Gastroesophageal sphincter (tissue), 4 donors: Measurements from ENCODE around the gene GOLIM4. TPM values are rescaled to one million over a fixed set of nuclear protein-coding genes. Genes with fewer than 3 reads are reported as not detected.
"Not testable (repeated sequence)": the region's sequence is repeated elsewhere in the genome, so short reads cannot be mapped to it uniquely, and the experiment has no call there.

Source experiments
- ATAC-seq: fragments of 150-250 bp; one replicate; pipeline ENCODE4 v1.9.1; 2016; ENCODE audit warnings: mild to moderate bottlenecking, moderate library complexity
- H3K27ac ChIP-seq, 4 donors: fragments of 200-600 bp; sonication (generic) in 3 of 4; 1 replicate in 3 of 4; 2 replicates in 1 of 4; pipeline ENCODE4 v1.5.1; 2016 to 2019
- H3K27me3 ChIP-seq: fragments of 200-600 bp; sonication (generic); one replicate; pipeline ENCODE4 v1.5.1; 2019
- H3K36me3 ChIP-seq, 2 donors: fragments of 200-600 bp; sonication (generic); one replicate each; pipeline ENCODE4 v1.5.1; 2019; ENCODE audit warnings: control low read depth in 1 of 2
- H3K4me1 ChIP-seq, 3 donors: fragments of 200-600 bp; sonication (generic); 1 replicate in 2 of 3; 2 replicates in 1 of 3; pipeline ENCODE4 v1.5.1; 2016 to 2019; ENCODE audit warnings: control low read depth in 2 of 3
- H3K4me3 ChIP-seq, 2 donors: fragments of 200-600 bp; sonication (generic); one replicate each; pipeline ENCODE4 v1.5.1; 2019; ENCODE audit warnings: mild to moderate bottlenecking in 1 of 2, moderate library complexity in 1 of 2
- H3K9me3 ChIP-seq, 3 donors: fragments of 200-600 bp; sonication (generic); one replicate each; pipeline ENCODE4 v1.5.1; 2017 to 2019; ENCODE audit warnings: control low read depth in 2 of 3
- CTCF ChIP-seq, 4 experiments: fragments of 200-600 bp in 2 of 4; fragments of 450-650 bp in 2 of 4; sonication (generic) in 1 of 4; IDR thresholded peaks; one replicate each; pipeline ENCODE4 v1.5.1; 2017 to 2019; ENCODE audit warnings: antibody characterized with exemption in 4 of 4, mild to moderate bottlenecking in 2 of 4, moderate library complexity in 2 of 4
- EP300 ChIP-seq: sonication (generic); formaldehyde crosslinking; IDR thresholded peaks from one replicate; pipeline ENCODE4 v1.6.1; 2017; ENCODE audit warnings: antibody characterized with exemption, mild to moderate bottlenecking
- POLR2A ChIP-seq, 2 donors: fragments of 450-650 bp; IDR thresholded peaks; one replicate each; pipeline ENCODE4 v1.6.1; 2017; ENCODE audit warnings: antibody characterized with exemption in 2 of 2, mild to moderate bottlenecking in 2 of 2, moderate library complexity in 1 of 2
- POLR2AphosphoS5 ChIP-seq: sonication (generic); formaldehyde crosslinking; IDR thresholded peaks from one replicate; pipeline ENCODE4 v1.6.1; 2017; ENCODE audit warnings: antibody characterized with exemption
- WGBS, 2 donors: methylation state at CpG; one replicate each; pipeline ENCODE4 v1.1.5; 2018; ENCODE audit warnings: low coverage in 1 of 2; 5-methylcytosine and 5-hydroxymethylcytosine counted together
- total RNA-seq, 4 donors: library from RNA; depleted of rRNA; stranded (reverse); fragments of >200 nt; gene quantifications; one replicate each; pipeline ENCODE4 v1.1.0, GENCODE V29; 2016

The GOLIM4 gene
- total RNA-seq, 4 donors from 2014 or later, result 41.8 to 49.3 (median 47.8) TPM

GRCh38 chr3:168060317-168060716 is 35.4 kb downstream of the GOLIM4 start:
- Histone ChIP-seq H3K27ac (no peak overlapping the region), H3K4me3 (no peak overlapping the region), H3K4me1 (peaks cover 0 to 45% (median 8%) of the 10 kb centered on the region in 3 donors), H3K9me3 (no peaks in the 10 kb centered on the region), H3K36me3 (no peaks in the 10 kb centered on the region), H3K27me3 (no peaks in the 10 kb centered on the region)
- WGBS, 2 donors, result 95 to 100% methylated on average over 3 of the region's 3 CpGs
- TF ChIP-seq EP300 (no peak), CTCF (IDR thresholded peaks at IDR 0.05) (no peak), POLR2A (IDR thresholded peaks at IDR 0.05) (no peak), POLR2AphosphoS5 (no peak)
- no peak for ATAC-seq

- WGBS, 2 donors, result 74 to 83% methylated on average over 2 of the region's 2 CpGs
- Histone ChIP-seq H3K27ac (no peak overlapping the region), H3K9me3 (no peaks in the 10 kb centered on the region), H3K4me1 (peaks cover 0 to 30% (median 8%) of the 10 kb centered on the region in 3 donors), H3K27me3 (no peaks in the 10 kb centered on the region), H3K36me3 (no peaks in the 10 kb centered on the region), H3K4me3 (no peak overlapping the region)
- no peak for ATAC-seq
- no peak for TF ChIP-seq EP300
- TF ChIP-seq CTCF (IDR thresholded peaks at IDR 0.05), result no peak
- no peak for TF ChIP-seq POLR2A (IDR thresholded peaks at IDR 0.05)
- no peak for TF ChIP-seq POLR2AphosphoS5
These were observed 37.2 kb downstream of the GOLIM4 start for GRCh38 chr3:168058481-168058880.

GRCh38 chr3:168056398-168057230 is 39.1 kb downstream of the GOLIM4 start:
- 93 to 95% methylated on average over 5 of the region's 7 CpGs for WGBS, 2 donors

GRCh38 chr3:168054447-168054846 is 41.3 kb downstream of the GOLIM4 start:
- WGBS, 2 donors, result 91 to 99% methylated on average over 5 of the region's 5 CpGs
- no peak overlapping the region for H3K4me3 ChIP-seq
- H3K36me3 ChIP-seq, result no peaks in the 10 kb centered on the region
- TF ChIP-seq POLR2AphosphoS5 (no peak), POLR2A (IDR thresholded peaks at IDR 0.05) (no peak), CTCF (IDR thresholded peaks at IDR 0.05) (no peak), EP300 (no peak)
- no peak overlapping the region for H3K27ac ChIP-seq
- no peaks in the 10 kb centered on the region for H3K9me3 ChIP-seq
- no peak for ATAC-seq
- H3K4me1 ChIP-seq, result peaks cover 2 to 46% (median 12%) of the 10 kb centered on the region in 3 donors
- H3K27me3 ChIP-seq, result no peaks in the 10 kb centered on the region

More at GRCh38 chr3:168056398-168057230, 39.1 kb downstream of the GOLIM4 start:
- not testable (repeated sequence) for H3K27ac ChIP-seq, H3K36me3 ChIP-seq, ATAC-seq, H3K4me3 ChIP-seq, H3K27me3 ChIP-seq, H3K9me3 ChIP-seq
- H3K4me1 ChIP-seq, result peaks cover 0 to 30% (median 7%) of the 10 kb centered on the region in 3 donors

GRCh38 chr3:168053115-168053514 is 42.6 kb downstream of the GOLIM4 start:
- Histone ChIP-seq H3K36me3 (no peaks in the 10 kb centered on the region), H3K4me1 (peaks cover 7 to 54% (median 12%) of the 10 kb centered on the region in 3 donors), H3K27ac (no peak overlapping the region), H3K4me3 (no peak overlapping the region), H3K9me3 (no peaks in the 10 kb centered on the region), H3K27me3 (no peaks in the 10 kb centered on the region)
- ATAC-seq, result no peak
- TF ChIP-seq EP300, result no peak
- TF ChIP-seq POLR2A (IDR thresholded peaks at IDR 0.05), result no peak
- peak in 3 of 4 experiments; percentile 13 to 32 (median 31) for TF ChIP-seq CTCF (IDR thresholded peaks at IDR 0.05)
- 23 to 40% methylated on average over 1 to 2 of the region's 2 CpGs for WGBS, 2 donors
